OCI-M2 (cell line): ENCODE measurements around the gene POU2F1.
"Not testable (repeated sequence)": the region's sequence is repeated elsewhere in the genome, so short reads cannot be mapped to it uniquely, and the experiment has no call there.

ENCODE experiments used
- DNase-seq: peaks from one replicate; lab custom pipeline; 2025; ENCODE audit not compliant: unreplicated experiment; lab: John Stamatoyannopoulos, UW

Gene POU2F1

DNA sequence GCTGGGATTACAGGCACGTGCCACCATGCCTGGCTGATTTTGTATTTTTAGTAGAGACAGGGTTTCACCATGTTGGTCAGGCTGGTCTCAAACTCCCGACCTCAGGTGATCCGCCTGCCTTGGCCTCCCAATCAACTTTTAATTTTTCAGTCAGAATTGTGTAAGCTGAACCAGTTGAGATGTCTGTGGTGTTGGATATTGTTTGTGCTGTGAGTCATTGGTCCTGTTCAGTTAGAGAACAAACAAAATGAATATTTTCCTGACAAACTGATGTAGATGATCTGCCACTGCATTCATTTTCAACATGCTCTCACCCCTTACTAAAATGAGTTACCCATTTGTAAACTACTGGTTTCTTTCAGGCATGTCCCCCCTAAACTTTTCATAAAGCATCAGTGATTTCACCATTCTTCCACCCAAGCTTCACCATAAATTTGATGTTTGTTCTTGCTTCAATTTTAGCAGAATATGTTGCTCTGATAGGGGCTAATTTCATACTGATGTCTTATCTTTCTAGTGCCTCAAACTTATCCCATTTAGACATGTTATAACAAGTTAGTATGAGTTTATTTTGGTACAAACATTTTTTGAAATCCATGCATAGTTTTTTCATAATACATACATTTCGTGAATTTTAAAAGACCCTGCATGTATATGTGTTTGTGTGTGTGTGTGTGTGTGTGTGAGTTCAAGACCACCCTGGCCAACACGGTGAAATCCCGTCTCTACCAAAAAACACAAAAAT lies 15.2 kb upstream of the POU2F1 start:
- DNase-seq, result not testable (repeated sequence)

- DNase-seq, result no peak
Observed at GRCh38 chr1:167206166-167206835, 14.4 kb upstream of the POU2F1 start.

DNA sequence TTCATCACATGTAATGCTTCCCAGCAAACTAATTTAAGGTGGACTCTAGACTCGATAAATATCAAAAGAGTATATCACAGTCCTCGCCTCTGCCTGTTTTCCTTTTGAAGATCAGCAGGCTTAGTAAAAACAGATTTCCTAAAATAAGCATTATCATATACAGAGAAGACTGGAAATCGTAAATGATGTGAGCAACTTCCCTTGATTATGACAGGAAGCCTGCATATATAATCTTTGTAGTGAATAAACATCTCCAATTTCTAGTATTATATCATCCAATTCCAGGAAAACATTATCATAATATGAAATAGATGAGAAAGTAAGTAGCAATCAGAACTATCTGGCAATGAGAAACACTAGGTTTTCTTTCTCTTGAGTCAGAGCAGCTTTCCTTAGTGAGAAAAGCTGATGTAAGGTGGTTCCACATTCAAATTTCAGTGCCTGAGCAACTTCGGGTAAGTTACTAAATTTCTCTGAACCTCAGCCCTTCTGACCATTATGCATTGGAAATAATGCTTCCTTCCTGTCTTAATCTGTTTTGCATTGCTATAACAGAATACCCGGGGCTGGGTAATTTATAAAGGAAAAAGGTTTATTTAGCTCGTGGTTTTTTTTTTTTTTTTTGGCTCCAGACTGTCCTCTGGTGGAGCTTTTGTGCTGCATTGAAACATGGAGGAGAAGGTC lies 12.6 kb upstream of the POU2F1 start:
- DNase-seq, result no peak

GRCh38 chr1:167208624-167208976 lies 12.1 kb upstream of the POU2F1 start:
- DNase-seq, result no peak

DNA sequence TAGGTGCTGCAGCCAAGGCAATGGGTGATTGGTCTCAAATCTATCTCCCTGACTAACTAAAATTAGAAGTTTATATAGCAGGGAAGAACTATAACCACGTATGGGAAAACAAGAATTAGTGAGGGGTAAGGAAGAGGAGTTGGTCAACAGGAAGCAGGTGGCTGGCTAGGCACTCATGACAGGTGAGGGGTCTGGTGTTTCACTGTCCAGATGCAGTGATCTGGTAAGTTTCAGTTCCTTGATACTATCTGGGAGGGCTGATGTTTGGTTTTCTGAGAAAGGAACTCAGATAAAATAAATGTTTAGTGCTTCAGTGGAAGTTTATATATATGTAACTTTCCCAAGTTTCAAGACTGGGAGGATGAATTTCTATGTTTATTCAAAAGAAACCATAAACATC lies 11.6 kb upstream of the POU2F1 start:
- DNase-seq, result no peak

GRCh38 chr1:167210966-167211674 lies 9.6 kb upstream of the POU2F1 start:
- no peak for DNase-seq

GRCh38 chr1:167212025-167212424 lies 8.7 kb upstream of the POU2F1 start:
- DNase-seq, result no peak

- no peak for DNase-seq
Observed at GRCh38 chr1:167216809-167217208, 3.9 kb upstream of the POU2F1 start.

DNA sequence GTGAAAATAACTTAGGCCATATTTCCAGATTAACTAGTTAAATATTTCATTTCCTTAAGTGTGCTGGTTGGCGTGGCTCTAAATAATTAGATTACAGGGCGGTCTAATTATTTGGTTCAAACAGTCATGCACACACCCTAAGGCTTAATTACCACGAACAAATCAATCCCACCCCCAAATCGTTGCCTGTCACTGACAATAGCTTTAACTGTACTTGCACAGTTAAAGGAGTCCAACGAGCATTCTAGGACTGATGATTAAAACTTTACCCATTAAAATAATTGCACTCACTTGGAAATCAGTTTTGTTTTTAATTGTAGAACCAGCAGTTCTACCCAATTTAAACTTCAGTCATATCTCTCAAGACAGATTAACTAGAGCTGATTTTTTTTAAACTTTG lies 1.5 kb upstream of the POU2F1 start:
- DNase-seq, result no peak

- DNase-seq, result peak; percentile 21
Observed at GRCh38 chr1:167219646-167220536, 795 bp upstream of the POU2F1 start.

GRCh38 chr1:167221126-167221737 lies 546 bp downstream of the POU2F1 start:
- no peak for DNase-seq

DNA sequence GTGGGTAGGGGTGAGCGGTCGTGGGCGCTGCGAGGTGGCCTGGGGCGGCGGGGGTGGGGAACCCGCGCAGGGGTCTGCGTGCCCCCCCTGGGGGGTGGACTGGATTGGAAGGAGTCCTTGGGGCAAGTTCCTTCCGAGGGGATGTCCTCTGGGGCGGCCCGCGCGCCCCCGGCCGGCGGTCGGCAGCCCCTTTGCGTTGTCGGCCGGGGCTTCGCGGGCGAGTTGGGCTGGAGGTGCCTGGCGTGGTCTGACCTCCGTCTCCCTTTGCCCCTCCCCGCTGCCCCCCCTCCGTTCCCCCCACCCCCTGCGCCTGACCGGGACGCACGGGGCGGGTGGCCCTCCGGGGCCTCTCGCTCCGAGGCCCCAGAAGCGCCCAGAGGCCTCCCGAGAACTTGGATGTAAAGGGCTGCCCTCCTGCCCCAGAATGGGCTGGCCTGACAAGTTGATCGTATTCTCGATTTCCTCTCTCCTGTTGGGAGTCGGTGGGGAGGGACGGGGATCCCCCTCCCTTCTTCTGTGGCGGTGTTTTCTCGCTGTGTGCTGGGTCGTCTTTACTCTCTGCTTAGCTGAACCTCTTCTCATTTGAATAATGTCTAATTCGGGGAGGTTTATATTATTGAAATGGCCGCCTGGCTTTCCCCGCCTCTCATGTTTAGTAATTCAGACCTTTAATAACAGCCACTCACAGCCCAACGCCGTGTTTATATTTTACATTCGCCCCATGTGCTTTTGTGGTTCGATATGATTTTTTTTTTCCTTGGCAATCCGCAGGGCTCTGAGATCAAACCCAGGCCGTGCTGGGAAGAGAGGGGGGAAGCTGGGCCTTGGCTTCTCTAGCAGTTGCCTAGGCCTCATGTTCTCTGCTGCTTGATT lies 1.3 kb downstream of the POU2F1 start:
- no peak for DNase-seq

DNA sequence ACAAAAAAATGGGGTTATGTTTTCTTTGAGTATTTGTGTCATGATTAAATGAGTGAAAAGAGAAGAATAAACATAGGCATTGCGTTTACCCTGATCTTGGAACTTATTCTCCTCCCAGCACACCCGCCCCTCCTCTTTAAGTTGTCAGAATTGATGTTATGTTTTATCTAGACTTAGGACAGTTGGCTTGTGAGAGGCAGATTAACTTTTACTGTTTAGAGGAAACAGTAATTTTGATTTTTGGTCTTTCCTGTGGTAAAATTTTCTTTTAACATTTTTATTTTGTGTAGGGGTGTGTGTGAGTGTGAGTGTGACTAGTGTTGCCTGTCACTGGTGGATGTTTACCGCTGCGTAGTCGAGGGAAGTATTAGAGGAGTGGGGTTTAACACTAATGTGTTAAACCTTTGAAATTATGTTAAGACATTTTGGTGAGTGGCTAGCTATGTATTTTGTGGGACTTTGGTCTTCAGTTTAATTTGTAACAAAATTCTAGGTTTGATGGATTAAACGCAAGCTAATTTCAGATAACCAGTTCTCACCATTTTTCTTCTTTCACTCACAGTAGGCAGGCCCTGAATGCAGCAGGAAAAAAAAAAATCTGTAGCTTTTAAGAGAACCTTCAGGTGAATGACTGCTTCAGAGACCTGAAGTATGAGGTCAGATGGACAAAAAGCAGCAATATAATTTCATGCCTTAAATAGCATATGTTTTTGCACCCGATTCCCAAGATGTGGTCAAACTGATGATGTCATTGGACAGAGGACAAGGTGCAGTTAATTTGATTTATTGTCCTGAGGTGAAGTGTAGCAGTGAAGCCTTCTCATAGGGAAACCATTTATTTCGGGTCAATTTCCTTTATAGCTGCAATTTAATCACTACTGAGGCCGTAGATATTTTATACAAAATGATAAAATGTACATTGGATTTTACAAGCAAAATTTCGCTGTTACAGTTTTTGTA lies 2.7 kb downstream of the POU2F1 start:
- DNase-seq, result no peak

GRCh38 chr1:167224734-167225235 lies 4.1 kb downstream of the POU2F1 start:
- DNase-seq, result not testable (repeated sequence)

- no peak for DNase-seq
Observed at GRCh38 chr1:167225920-167226319, 5.2 kb downstream of the POU2F1 start.

DNA sequence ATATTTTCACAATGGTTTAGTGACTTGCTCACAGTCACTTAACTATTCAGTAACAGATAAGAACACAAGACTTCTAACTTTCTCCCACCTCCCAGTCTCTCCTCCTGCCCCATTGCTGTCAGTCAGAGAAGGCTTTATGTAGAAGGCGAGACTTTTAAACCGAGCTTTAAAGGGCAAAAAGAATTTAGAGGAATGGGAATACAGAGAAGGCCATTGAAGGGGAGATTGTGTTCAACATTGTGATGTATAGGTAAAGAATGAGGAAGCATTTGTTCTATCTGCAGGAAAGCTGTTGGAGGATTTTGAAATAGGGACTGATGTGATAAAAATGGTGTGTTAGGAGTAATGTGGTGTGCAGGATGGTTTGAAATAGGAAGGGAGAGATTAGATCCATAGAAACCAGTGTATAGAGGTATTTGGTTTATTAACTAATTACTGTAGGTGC lies 7.3 kb downstream of the POU2F1 start:
- no peak for DNase-seq

DNA sequence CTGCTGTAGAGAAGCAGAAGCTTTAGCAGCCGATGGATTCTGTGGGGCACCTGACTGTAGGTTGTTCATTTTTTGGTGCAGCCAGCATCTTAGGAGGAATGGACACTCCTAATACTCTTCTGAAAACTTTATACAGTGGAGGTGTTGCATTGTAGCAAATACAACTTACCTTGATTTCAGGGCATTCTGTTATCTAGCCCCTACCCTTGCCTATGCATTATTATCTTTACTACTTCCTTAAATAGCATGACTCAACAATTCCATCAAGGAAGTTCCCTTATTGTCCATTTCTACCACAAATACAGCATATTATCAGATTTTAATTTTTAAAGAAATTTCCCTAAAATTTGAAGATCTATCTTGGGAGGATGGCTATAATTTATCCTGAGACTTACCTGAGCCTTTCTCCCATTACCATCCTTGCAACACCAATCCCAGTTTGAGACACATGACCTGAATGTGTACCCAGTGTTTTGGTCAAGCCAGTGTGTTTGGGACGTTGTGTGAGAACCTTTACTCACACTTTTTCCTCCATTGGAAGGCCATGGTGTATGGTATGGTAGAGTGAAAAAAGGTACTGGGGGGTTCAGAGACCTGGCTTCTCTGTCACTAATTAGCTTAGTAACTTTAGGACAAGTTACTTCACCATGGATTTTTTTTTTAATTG lies 9.2 kb downstream of the POU2F1 start:
- no peak for DNase-seq
